ENCODE data around the gene BNC1.

Gene BNC1

GRCh38 chr15:83318861-83319415 is 34.5 kb upstream of the BNC1 start (continued):
- no peak for TF ChIP-seq PATZ1 (CRISPR knock-in tag; IDR thresholded peaks at IDR 0.05; ENCODE audit: borderline replicate concordance)
- TF ChIP-seq ZC3H10 (CRISPR knock-in tag; IDR thresholded peaks at IDR 0.05), result no peak

GRCh38 chr15:83318036-83318435 is 33.6 kb upstream of the BNC1 start:
- ATAC-seq, result no peak

GRCh38 chr15:83312071-83312470 is 27.6 kb upstream of the BNC1 start:
- no peak for TF ChIP-seq CSRNP3 (CRISPR knock-in tag; IDR thresholded peaks at IDR 0.05)
- TF ChIP-seq ZNF8 (CRISPR knock-in tag; IDR thresholded peaks at IDR 0.05), result no peak
- ATAC-seq, result no peak

More at GRCh38 chr15:83318036-83318435, 33.6 kb upstream of the BNC1 start:
- no peak for TF ChIP-seq TSHZ2 (CRISPR knock-in tag; IDR thresholded peaks at IDR 0.05)
- no peak for TF ChIP-seq RARB (CRISPR knock-in tag; IDR thresholded peaks at IDR 0.05)
- TF ChIP-seq PATZ1 (CRISPR knock-in tag; IDR thresholded peaks at IDR 0.05; ENCODE audit: borderline replicate concordance), result no peak
- no peak for TF ChIP-seq BACH2 (CRISPR knock-in tag; IDR thresholded peaks at IDR 0.05; ENCODE audit: borderline replicate concordance)
- no peak for TF ChIP-seq ARNTL (CRISPR knock-in tag; IDR thresholded peaks at IDR 0.05; ENCODE audit: borderline replicate concordance, low read depth)
- TF ChIP-seq POU6F1 (CRISPR knock-in tag; IDR thresholded peaks at IDR 0.05; ENCODE audit: borderline replicate concordance, low read depth), result no peak

GRCh38 chr15:83310521-83311456 is 26.3 kb upstream of the BNC1 start:
- no peak for ATAC-seq
- TF ChIP-seq ZNF565 (CRISPR knock-in tag; conservative IDR thresholded peaks at IDR 0.05; ENCODE audit: low read depth) (no peak), ZNF70 (CRISPR knock-in tag; IDR thresholded peaks at IDR 0.05) (no peak), PATZ1 (CRISPR knock-in tag; IDR thresholded peaks at IDR 0.05; ENCODE audit: borderline replicate concordance) (no peak), OSR1 (CRISPR knock-in tag; IDR thresholded peaks at IDR 0.05) (no peak), TOX (CRISPR knock-in tag; IDR thresholded peaks at IDR 0.05; ENCODE audit: borderline replicate concordance) (no peak), CREB5 (CRISPR knock-in tag; IDR thresholded peaks at IDR 0.05; ENCODE audit: low read depth) (no peak), POU6F1 (CRISPR knock-in tag; IDR thresholded peaks at IDR 0.05; ENCODE audit: borderline replicate concordance, low read depth) (no peak), ESRRG (CRISPR knock-in tag; IDR thresholded peaks at IDR 0.05) (no peak), ZNF8 (CRISPR knock-in tag; IDR thresholded peaks at IDR 0.05) (no peak), ZFP3 (CRISPR knock-in tag; IDR thresholded peaks at IDR 0.05) (no peak), ZFP30 (CRISPR knock-in tag; IDR thresholded peaks at IDR 0.05) (no peak)

All from SK-N-SH treated with all-trans-retinoic acid at 6 μM for 48 hours (cell line).